ENCODE measurements around the gene COL8A2.

GRCh38 chr1:36092166-36092797, 32.7 kb downstream of the COL8A2 start:
- TF ChIP-seq POLR2A (IDR thresholded peaks at IDR 0.05) (no peak), CTCF (IDR thresholded peaks at IDR 0.05) (no peak)

Measured in right lobe of liver (tissue), 4 donors.